Activated CD8-positive, alpha-beta memory T cell treated with anti-CD3 and anti-CD28 coated beads, Interleukin-2, amount 50 U/mL, for 1 hour (primary cell): Measurements from ENCODE around the gene C1GALT1.
"Not testable (repeated sequence)": the region's sequence is repeated elsewhere in the genome, so short reads cannot be mapped to it uniquely, and the experiment has no call there.

Experiments
- DNase-seq: peaks from one replicate; pipeline ENCODE4 v3.0.0-alpha.2; 2020; ENCODE audit errors: extremely low read depth

C1GALT1 gene

GRCh38 chr7:7237201-7237977, 55.0 kb downstream of the C1GALT1 start:
- no peak for DNase-seq

GRCh38 chr7:7237978-7238267, 55.6 kb downstream of the C1GALT1 start:
- DNase-seq = no peak

- no peak for DNase-seq
Observed at GRCh38 chr7:7239346-7239745, 57.0 kb downstream of the C1GALT1 start.

GRCh38 chr7:7242899-7243298, 60.6 kb downstream of the C1GALT1 start:
- DNase-seq = no peak

GRCh38 chr7:7245233-7245632, 62.9 kb downstream of the C1GALT1 start:
- not testable (repeated sequence) for DNase-seq

GRCh38 chr7:7246223-7246622, 63.9 kb downstream of the C1GALT1 start:
- no peak for DNase-seq

GRCh38 chr7:7247658-7248057, 65.3 kb downstream of the C1GALT1 start:
- no peak for DNase-seq

- DNase-seq = no peak
Observed at GRCh38 chr7:7249814-7250213, 67.5 kb downstream of the C1GALT1 start.

GRCh38 chr7:7251742-7252141, 69.4 kb downstream of the C1GALT1 start:
- DNase-seq = no peak

- DNase-seq = no peak
Observed at GRCh38 chr7:7254319-7254718, 72.0 kb downstream of the C1GALT1 start.

GRCh38 chr7:7254908-7255307, 72.6 kb downstream of the C1GALT1 start:
- no peak for DNase-seq

- no peak for DNase-seq
Observed at GRCh38 chr7:7256731-7257274, 74.5 kb downstream of the C1GALT1 start.

- no peak for DNase-seq
Observed at GRCh38 chr7:7257899-7258692, 75.8 kb downstream of the C1GALT1 start.

GRCh38 chr7:7261863-7262262, 79.5 kb downstream of the C1GALT1 start:
- DNase-seq = no peak

GRCh38 chr7:7263297-7264230, 81.2 kb downstream of the C1GALT1 start:
- DNase-seq = no peak

GRCh38 chr7:7264306-7265040, 82.1 kb downstream of the C1GALT1 start:
- no peak for DNase-seq

GRCh38 chr7:7265081-7266075, 83.0 kb downstream of the C1GALT1 start:
- DNase-seq = no peak

GRCh38 chr7:7266257-7266881, 84.0 kb downstream of the C1GALT1 start:
- no peak for DNase-seq

- DNase-seq = no peak
Observed at GRCh38 chr7:7271094-7271874, 88.9 kb downstream of the C1GALT1 start.
